Measurements from ENCODE around the gene MVB12B.

MVB12B gene

GRCh38 chr9:126526218-126527108, 199.8 kb downstream of the MVB12B start:
- Histone ChIP-seq H3K4me1 (ENCODE audit: insufficient read depth, insufficient read length) (peaks cover 16% of the 10 kb centered on the region), H3K4me3 (ENCODE audit: insufficient read length, low read depth) (no peak overlapping the region), H3K27me3 (ENCODE audit: insufficient read depth, insufficient read length) (peaks cover 7% of the 10 kb centered on the region), H3K9me3 (ENCODE audit: insufficient read depth, low read length) (no peaks in the 10 kb centered on the region), H3K9ac (ENCODE audit: insufficient read length, low read depth) (no peak overlapping the region), H3K36me3 (ENCODE audit: insufficient read depth, insufficient read length, low read length) (no peaks in the 10 kb centered on the region)
- no peak for TF ChIP-seq SUZ12 (IDR thresholded peaks at IDR 0.05; ENCODE audit: extremely low read depth, insufficient read depth, insufficient read length)
- DNase-seq (ENCODE audit: low read depth, low spot score), result no peak

DNA sequence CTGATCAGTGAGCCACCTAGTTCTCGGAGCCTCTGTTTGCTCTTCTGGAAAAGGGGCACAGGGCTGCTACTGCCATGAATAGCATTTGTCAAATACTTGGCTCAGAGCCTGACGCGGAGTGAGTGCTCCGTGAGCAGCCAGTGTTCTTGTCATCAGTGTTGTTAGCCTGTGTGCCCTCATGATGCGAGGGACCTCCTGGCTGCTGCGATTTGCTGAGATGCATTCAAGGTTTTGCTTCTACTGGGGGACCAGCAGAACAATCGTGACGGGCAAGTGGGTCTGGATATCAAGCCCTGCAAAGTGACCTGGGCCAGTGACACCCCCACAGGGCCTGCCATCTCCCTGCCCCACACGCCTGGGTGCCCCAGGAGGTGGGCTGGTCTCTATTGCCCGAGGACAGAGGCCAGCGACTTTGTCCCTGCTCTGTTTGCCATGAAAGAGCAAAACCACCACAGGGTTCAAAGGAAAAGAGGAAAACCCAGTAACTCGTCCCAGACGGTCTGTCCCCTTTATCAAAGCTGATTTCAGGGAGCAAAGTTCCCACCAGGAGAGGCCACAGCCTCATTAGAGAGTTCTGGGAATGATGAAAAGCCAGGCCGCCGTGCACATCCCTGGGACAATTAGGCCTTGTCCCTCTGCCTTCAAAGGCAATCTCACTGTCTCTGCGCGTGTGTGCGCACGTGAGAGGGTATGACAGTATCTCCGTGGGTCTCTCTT, 200.6 kb downstream of the MVB12B start:
- no peak overlapping the region for H3K4me3 ChIP-seq (ENCODE audit: insufficient read length, low read depth)
- peaks cover 7% of the 10 kb centered on the region for H3K27me3 ChIP-seq (ENCODE audit: insufficient read depth, insufficient read length)
- DNase-seq (ENCODE audit: low read depth, low spot score), result no peak
- H3K4me1 ChIP-seq (ENCODE audit: insufficient read depth, insufficient read length), result peaks cover 19% of the 10 kb centered on the region
- TF ChIP-seq YY1 (IDR thresholded peaks at IDR 0.05; ENCODE audit: insufficient read depth, insufficient read length) (no peak), ZNF274 (IDR thresholded peaks at IDR 0.05; ENCODE audit: low read depth, low read length) (no peak), SUZ12 (IDR thresholded peaks at IDR 0.05; ENCODE audit: extremely low read depth, insufficient read depth, insufficient read length) (no peak)
- no peaks in the 10 kb centered on the region for H3K36me3 ChIP-seq (ENCODE audit: insufficient read depth, insufficient read length, low read length)
- H3K9me3 ChIP-seq (ENCODE audit: insufficient read depth, low read length), result no peaks in the 10 kb centered on the region
- H3K9ac ChIP-seq (ENCODE audit: insufficient read length, low read depth), result no peak overlapping the region

GRCh38 chr9:126528111-126528510, 201.5 kb downstream of the MVB12B start:
- H3K9me3 ChIP-seq (ENCODE audit: insufficient read depth, low read length), result no peaks in the 10 kb centered on the region
- H3K9ac ChIP-seq (ENCODE audit: insufficient read length, low read depth), result no peak overlapping the region
- no peak for DNase-seq (ENCODE audit: low read depth, low spot score)
- TF ChIP-seq YY1 (IDR thresholded peaks at IDR 0.05; ENCODE audit: insufficient read depth, insufficient read length) (no peak), SUZ12 (IDR thresholded peaks at IDR 0.05; ENCODE audit: extremely low read depth, insufficient read depth, insufficient read length) (no peak), ZNF274 (IDR thresholded peaks at IDR 0.05; ENCODE audit: low read depth, low read length) (no peak)
- H3K4me3 ChIP-seq (ENCODE audit: insufficient read length, low read depth), result no peak overlapping the region
- peaks cover 26% of the 10 kb centered on the region for H3K4me1 ChIP-seq (ENCODE audit: insufficient read depth, insufficient read length)
- H3K27me3 ChIP-seq (ENCODE audit: insufficient read depth, insufficient read length), result peaks cover 10% of the 10 kb centered on the region
- H3K36me3 ChIP-seq (ENCODE audit: insufficient read depth, insufficient read length, low read length), result no peaks in the 10 kb centered on the region

DNA sequence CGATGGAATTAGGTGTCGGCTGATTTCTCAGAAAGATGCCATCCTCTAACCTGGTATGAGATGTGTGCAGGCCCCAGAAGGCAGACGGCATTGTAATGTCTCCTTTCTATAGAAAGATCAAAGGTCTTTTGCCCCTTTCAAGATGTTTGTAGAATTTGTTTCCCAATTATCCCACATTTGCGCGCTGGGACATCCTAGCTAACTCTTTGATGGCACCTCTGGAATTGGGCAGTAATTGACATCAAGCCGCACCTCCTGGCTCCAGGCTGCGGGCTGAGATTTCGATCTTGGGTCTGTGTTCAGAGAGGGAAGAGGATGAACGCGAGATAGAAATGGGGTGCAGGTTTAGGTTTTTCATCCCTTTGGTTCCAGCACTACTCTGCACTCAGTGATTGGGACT, 202.3 kb downstream of the MVB12B start:
- Histone ChIP-seq H3K9me3 (ENCODE audit: insufficient read depth, low read length) (no peaks in the 10 kb centered on the region), H3K36me3 (ENCODE audit: insufficient read depth, insufficient read length, low read length) (no peaks in the 10 kb centered on the region), H3K9ac (ENCODE audit: insufficient read length, low read depth) (no peak overlapping the region), H3K27me3 (ENCODE audit: insufficient read depth, insufficient read length) (peaks cover 18% of the 10 kb centered on the region), H3K4me1 (ENCODE audit: insufficient read depth, insufficient read length) (peaks cover 29% of the 10 kb centered on the region), H3K4me3 (ENCODE audit: insufficient read length, low read depth) (no peak overlapping the region)
- no peak for TF ChIP-seq ZNF274 (IDR thresholded peaks at IDR 0.05; ENCODE audit: low read depth, low read length)
- no peak for TF ChIP-seq YY1 (IDR thresholded peaks at IDR 0.05; ENCODE audit: insufficient read depth, insufficient read length)
- no peak for TF ChIP-seq SUZ12 (IDR thresholded peaks at IDR 0.05; ENCODE audit: extremely low read depth, insufficient read depth, insufficient read length)
- no peak for DNase-seq (ENCODE audit: low read depth, low spot score)

GRCh38 chr9:126531035-126531571, 204.5 kb downstream of the MVB12B start:
- peaks cover 28% of the 10 kb centered on the region for H3K27me3 ChIP-seq (ENCODE audit: insufficient read depth, insufficient read length)
- no peak for DNase-seq (ENCODE audit: low read depth, low spot score)
- H3K4me1 ChIP-seq (ENCODE audit: insufficient read depth, insufficient read length), result peaks cover 36% of the 10 kb centered on the region

GRCh38 chr9:126531591-126531990, 205.0 kb downstream of the MVB12B start:
- Histone ChIP-seq H3K4me1 (ENCODE audit: insufficient read depth, insufficient read length) (peaks cover 36% of the 10 kb centered on the region), H3K4me3 (ENCODE audit: insufficient read length, low read depth) (no peak overlapping the region), H3K36me3 (ENCODE audit: insufficient read depth, insufficient read length, low read length) (no peaks in the 10 kb centered on the region), H3K9me3 (ENCODE audit: insufficient read depth, low read length) (no peaks in the 10 kb centered on the region), H3K27me3 (ENCODE audit: insufficient read depth, insufficient read length) (peaks cover 28% of the 10 kb centered on the region), H3K9ac (ENCODE audit: insufficient read length, low read depth) (no peak overlapping the region)
- TF ChIP-seq YY1 (IDR thresholded peaks at IDR 0.05; ENCODE audit: insufficient read depth, insufficient read length) (no peak), ZNF274 (IDR thresholded peaks at IDR 0.05; ENCODE audit: low read depth, low read length) (no peak), SUZ12 (IDR thresholded peaks at IDR 0.05; ENCODE audit: extremely low read depth, insufficient read depth, insufficient read length) (no peak)
- no peak for DNase-seq (ENCODE audit: low read depth, low spot score)

More at GRCh38 chr9:126531035-126531571, 204.5 kb downstream of the MVB12B start:
- Histone ChIP-seq H3K36me3 (ENCODE audit: insufficient read depth, insufficient read length, low read length) (no peaks in the 10 kb centered on the region), H3K9ac (ENCODE audit: insufficient read length, low read depth) (no peak overlapping the region), H3K4me3 (ENCODE audit: insufficient read length, low read depth) (no peak overlapping the region), H3K9me3 (ENCODE audit: insufficient read depth, low read length) (no peaks in the 10 kb centered on the region)
- TF ChIP-seq SUZ12 (IDR thresholded peaks at IDR 0.05; ENCODE audit: extremely low read depth, insufficient read depth, insufficient read length) (no peak), YY1 (IDR thresholded peaks at IDR 0.05; ENCODE audit: insufficient read depth, insufficient read length) (no peak), ZNF274 (IDR thresholded peaks at IDR 0.05; ENCODE audit: low read depth, low read length) (no peak)

DNA sequence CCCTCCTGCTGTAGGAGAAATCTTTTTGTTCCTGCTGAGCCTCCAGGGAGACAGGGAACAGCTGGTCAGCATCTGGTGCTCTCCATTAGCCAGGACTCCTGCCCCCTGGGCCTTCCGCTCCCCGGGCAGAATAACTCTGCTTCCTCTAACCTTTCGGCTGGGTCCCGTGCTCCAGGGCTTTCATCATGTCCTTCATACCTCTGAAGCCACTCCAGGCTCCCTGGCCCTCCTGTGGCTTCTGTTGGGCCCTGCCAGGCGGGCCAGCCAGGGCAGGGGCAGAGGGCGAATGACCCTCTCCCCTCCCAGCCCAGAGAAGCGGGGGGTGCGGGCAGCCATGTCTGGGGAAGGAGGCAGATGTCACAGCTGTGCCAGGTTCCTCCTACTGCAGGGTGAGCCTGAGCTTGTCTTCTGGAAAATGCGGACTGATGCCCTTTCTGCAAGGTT, 205.4 kb downstream of the MVB12B start:
- no peak overlapping the region for H3K9ac ChIP-seq (ENCODE audit: insufficient read length, low read depth)
- H3K27me3 ChIP-seq (ENCODE audit: insufficient read depth, insufficient read length), result peaks cover 25% of the 10 kb centered on the region
- no peak overlapping the region for H3K4me3 ChIP-seq (ENCODE audit: insufficient read length, low read depth)
- no peaks in the 10 kb centered on the region for H3K36me3 ChIP-seq (ENCODE audit: insufficient read depth, insufficient read length, low read length)
- no peak for TF ChIP-seq ZNF274 (IDR thresholded peaks at IDR 0.05; ENCODE audit: low read depth, low read length)
- no peak for TF ChIP-seq YY1 (IDR thresholded peaks at IDR 0.05; ENCODE audit: insufficient read depth, insufficient read length)
- no peak for TF ChIP-seq SUZ12 (IDR thresholded peaks at IDR 0.05; ENCODE audit: extremely low read depth, insufficient read depth, insufficient read length)
- peaks cover 34% of the 10 kb centered on the region for H3K4me1 ChIP-seq (ENCODE audit: insufficient read depth, insufficient read length)
- no peak for DNase-seq (ENCODE audit: low read depth, low spot score)
- no peaks in the 10 kb centered on the region for H3K9me3 ChIP-seq (ENCODE audit: insufficient read depth, low read length)
